BLaER1 (cell line): ENCODE results near the gene ZNF140.

ENCODE experiments used
- H3K27ac ChIP-seq: shearing (Covaris generic); formaldehyde crosslinking; 2 replicates; pipeline ENCODE4 v1.8.1; 2022
- H3K27me3 ChIP-seq: shearing (Covaris generic); formaldehyde crosslinking; 2 replicates; pipeline ENCODE4 v1.8.1; 2022
- H3K36me3 ChIP-seq: shearing (Covaris generic); formaldehyde crosslinking; 2 replicates; pipeline ENCODE4 v1.8.1; 2022
- H3K4me1 ChIP-seq: shearing (Covaris generic); formaldehyde crosslinking; 2 replicates; pipeline ENCODE4 v1.8.1; 2022
- H3K4me2 ChIP-seq: shearing (Covaris generic); formaldehyde crosslinking; 2 replicates; pipeline ENCODE4 v1.8.1; 2022
- H3K4me3 ChIP-seq: shearing (Covaris generic); formaldehyde crosslinking; 2 replicates; pipeline ENCODE4 v1.8.1; 2022
- H3K9ac ChIP-seq: shearing (Covaris generic); formaldehyde crosslinking; 2 replicates; pipeline ENCODE4 v1.8.1; 2022
- H3K9me3 ChIP-seq: shearing (Covaris generic); formaldehyde crosslinking; 2 replicates; pipeline ENCODE4 v1.8.1; 2022
- H4K20me1 ChIP-seq: shearing (Covaris generic); formaldehyde crosslinking; 2 replicates; pipeline ENCODE4 v1.8.1; 2022
- Cebpa-rat ChIP-seq: shearing (Covaris generic); IDR thresholded peaks from 2 replicates; pipeline ENCODE4 v1.8.1; 2022

ZNF140 gene

GRCh38 chr12:133080026-133080367 is 726 bp upstream of the ZNF140 start:
- peak overlapping the region; percentile 98 for H3K27ac ChIP-seq
- H3K9ac ChIP-seq, result peak overlapping the region; percentile 96
- TF ChIP-seq Cebpa-rat, result no peak
- no peaks in the 10 kb centered on the region for H3K27me3 ChIP-seq
- peak overlapping the region; percentile 95 for H3K4me3 ChIP-seq
- H3K4me1 ChIP-seq, result peaks cover 30% of the 10 kb centered on the region
- H3K9me3 ChIP-seq, result peaks cover 83% of the 10 kb centered on the region
- H4K20me1 ChIP-seq, result no peaks in the 10 kb centered on the region
- H3K4me2 ChIP-seq, result peak overlapping the region; percentile 93
- H3K36me3 ChIP-seq, result peaks cover 37% of the 10 kb centered on the region

GRCh38 chr12:133081159-133081780 is 547 bp downstream of the ZNF140 start:
- H3K27ac ChIP-seq, result peak overlapping the region; percentile 98
- peak overlapping the region; percentile 95 for H3K4me3 ChIP-seq
- H3K4me1 ChIP-seq, result peaks cover 30% of the 10 kb centered on the region
- H3K4me2 ChIP-seq, result peak overlapping the region; percentile 86
- H3K27me3 ChIP-seq, result no peaks in the 10 kb centered on the region
- no peaks in the 10 kb centered on the region for H4K20me1 ChIP-seq
- H3K36me3 ChIP-seq, result peaks cover 49% of the 10 kb centered on the region
- H3K9ac ChIP-seq, result peak overlapping the region; percentile 96
- TF ChIP-seq Cebpa-rat, result no peak
- H3K9me3 ChIP-seq, result peaks cover 83% of the 10 kb centered on the region

GRCh38 chr12:133083345-133083744 is 2.6 kb downstream of the ZNF140 start:
- H3K36me3 ChIP-seq, result peaks cover 70% of the 10 kb centered on the region
- no peaks in the 10 kb centered on the region for H3K27me3 ChIP-seq
- H3K9me3 ChIP-seq, result peaks cover 83% of the 10 kb centered on the region
- peak overlapping the region; percentile 95 for H3K4me3 ChIP-seq
- peak overlapping the region; percentile 86; the same call in 1 of the 2 replicates for H3K4me2 ChIP-seq
- H4K20me1 ChIP-seq, result no peaks in the 10 kb centered on the region
- no peak for TF ChIP-seq Cebpa-rat
- H3K27ac ChIP-seq, result no peak overlapping the region
- no peak overlapping the region for H3K9ac ChIP-seq
- H3K4me1 ChIP-seq, result peaks cover 30% of the 10 kb centered on the region

GRCh38 chr12:133105620-133106019 is 24.9 kb downstream of the ZNF140 start:
- Histone ChIP-seq H3K27me3 (no peaks in the 10 kb centered on the region), H3K4me3 (peak overlapping the region; percentile 52), H3K27ac (no peak overlapping the region), H3K36me3 (peaks cover 100% of the 10 kb centered on the region), H3K9ac (no peak overlapping the region), H3K4me1 (no peaks in the 10 kb centered on the region), H3K4me2 (no peak overlapping the region), H3K9me3 (peaks cover 100% of the 10 kb centered on the region), H4K20me1 (no peaks in the 10 kb centered on the region)
- TF ChIP-seq Cebpa-rat, result no peak

GRCh38 chr12:133106253-133106652 is 25.5 kb downstream of the ZNF140 start:
- Histone ChIP-seq H3K36me3 (peaks cover 100% of the 10 kb centered on the region), H3K27ac (no peak overlapping the region), H3K4me1 (no peaks in the 10 kb centered on the region), H3K9ac (no peak overlapping the region), H3K9me3 (peaks cover 100% of the 10 kb centered on the region), H3K27me3 (no peaks in the 10 kb centered on the region), H3K4me2 (no peak overlapping the region), H3K4me3 (peak overlapping the region; percentile 52), H4K20me1 (no peaks in the 10 kb centered on the region)
- TF ChIP-seq Cebpa-rat, result no peak

- Histone ChIP-seq H3K4me3 (peak overlapping the region; percentile 52; the same call in 1 of the 2 replicates), H3K27me3 (no peaks in the 10 kb centered on the region), H3K9me3 (peaks cover 100% of the 10 kb centered on the region), H3K4me1 (no peaks in the 10 kb centered on the region), H4K20me1 (no peaks in the 10 kb centered on the region), H3K36me3 (peaks cover 94% of the 10 kb centered on the region), H3K4me2 (no peak overlapping the region), H3K27ac (no peak overlapping the region), H3K9ac (no peak overlapping the region)
- no peak for TF ChIP-seq Cebpa-rat
These were observed 26.4 kb downstream of the ZNF140 start for GRCh38 chr12:133107121-133107520.

- TF ChIP-seq Cebpa-rat, result no peak
- H3K4me2 ChIP-seq, result no peak overlapping the region
- no peaks in the 10 kb centered on the region for H4K20me1 ChIP-seq
- H3K9ac ChIP-seq, result no peak overlapping the region
- H3K4me1 ChIP-seq, result no peaks in the 10 kb centered on the region
- H3K4me3 ChIP-seq, result peak overlapping the region; percentile 52; the same call in 1 of the 2 replicates
- no peak overlapping the region for H3K27ac ChIP-seq
- no peaks in the 10 kb centered on the region for H3K27me3 ChIP-seq
- H3K36me3 ChIP-seq, result peaks cover 90% of the 10 kb centered on the region
- peaks cover 98% of the 10 kb centered on the region for H3K9me3 ChIP-seq
These were observed 27.4 kb downstream of the ZNF140 start for GRCh38 chr12:133108150-133108549.

- Histone ChIP-seq H3K4me3 (peak overlapping the region; percentile 16; the same call in 1 of the 2 replicates), H3K27me3 (no peaks in the 10 kb centered on the region), H3K9me3 (peaks cover 99% of the 10 kb centered on the region), H3K36me3 (peaks cover 92% of the 10 kb centered on the region), H3K4me1 (no peaks in the 10 kb centered on the region), H3K9ac (no peak overlapping the region), H3K4me2 (no peak overlapping the region), H3K27ac (no peak overlapping the region), H4K20me1 (no peaks in the 10 kb centered on the region)
- no peak for TF ChIP-seq Cebpa-rat
These were observed 39.9 kb downstream of the ZNF140 start for GRCh38 chr12:133120385-133121191.

- peaks cover 81% of the 10 kb centered on the region for H3K36me3 ChIP-seq
- no peak overlapping the region for H3K9ac ChIP-seq
- TF ChIP-seq Cebpa-rat, result no peak
- H3K4me2 ChIP-seq, result no peak overlapping the region
- no peak overlapping the region for H3K27ac ChIP-seq
- peaks cover 95% of the 10 kb centered on the region for H3K9me3 ChIP-seq
- H3K27me3 ChIP-seq, result no peaks in the 10 kb centered on the region
- H3K4me1 ChIP-seq, result peaks cover 4% of the 10 kb centered on the region; the same call in 1 of the 2 replicates
- H3K4me3 ChIP-seq, result no peak overlapping the region
- no peaks in the 10 kb centered on the region for H4K20me1 ChIP-seq
These were observed 44.0 kb downstream of the ZNF140 start for GRCh38 chr12:133124674-133125073.

GRCh38 chr12:133129368-133130037 is 48.8 kb downstream of the ZNF140 start:
- Histone ChIP-seq H3K9me3 (peaks cover 74% of the 10 kb centered on the region), H3K27ac (peak overlapping the region; percentile 84), H3K4me1 (peaks cover 12% of the 10 kb centered on the region; the same call in 1 of the 2 replicates), H4K20me1 (no peaks in the 10 kb centered on the region), H3K4me3 (peak overlapping the region; percentile 89), H3K9ac (peak overlapping the region; percentile 88), H3K36me3 (peaks cover 62% of the 10 kb centered on the region), H3K27me3 (no peaks in the 10 kb centered on the region), H3K4me2 (peak overlapping the region; percentile 58)
- TF ChIP-seq Cebpa-rat, result no peak
